ENCODE results near the gene ZNF169. TPM values are rescaled to one million over a fixed set of nuclear protein-coding genes. Genes with fewer than 3 reads are reported as not detected.
"Not testable (repeated sequence)": the region's sequence is repeated elsewhere in the genome, so short reads cannot be mapped to it uniquely, and the experiment has no call there.

Gene ZNF169
- total RNA-seq, 1 donor from 2014 or later: 9.9 TPM

GRCh38 chr9:94256007-94256406 lies 3.1 kb upstream of the ZNF169 start:
- no peak overlapping the region for H3K4me3 Mint-ChIP-seq
- intact Hi-C loops (cut with micrococcal nuclease): loop anchor here (5.0 kb wide), 1 partner anchor 346 kb away; no protein-coding TSS in a partner anchor
- peaks cover 3% of the 10 kb centered on the region for H3K36me3 Mint-ChIP-seq (ENCODE audit: low read depth)
- peaks cover 15% of the 10 kb centered on the region for H3K4me1 Mint-ChIP-seq (ENCODE audit: low read depth)
- peaks cover 13% of the 10 kb centered on the region for H3K27me3 Mint-ChIP-seq (ENCODE audit: insufficient read depth)
- H3K9me3 Mint-ChIP-seq: no peaks in the 10 kb centered on the region
- DNase-seq (ENCODE audit: low spot score): no peak
- no peak overlapping the region for H3K27ac Mint-ChIP-seq

GRCh38 chr9:94265626-94266402 lies 6.7 kb downstream of the ZNF169 start:
- H3K4me3 Mint-ChIP-seq; intact Hi-C loops (cut with micrococcal nuclease): not testable (repeated sequence)
- peaks cover 18% of the 10 kb centered on the region for H3K36me3 Mint-ChIP-seq (ENCODE audit: low read depth)

GRCh38 chr9:94269264-94269663 lies 10.2 kb downstream of the ZNF169 start:
- intact Hi-C loops (cut with micrococcal nuclease): no loop called here
- Mint-ChIP-seq H3K9me3 (peaks cover 15% of the 10 kb centered on the region), H3K27ac (no peak overlapping the region), H3K4me1 (ENCODE audit: low read depth) (no peaks in the 10 kb centered on the region), H3K27me3 (ENCODE audit: insufficient read depth) (no peaks in the 10 kb centered on the region), H3K36me3 (ENCODE audit: low read depth) (peaks cover 19% of the 10 kb centered on the region), H3K4me3 (no peak overlapping the region)
- DNase-seq (ENCODE audit: low spot score): no peak

More at GRCh38 chr9:94265626-94266402, 6.7 kb downstream of the ZNF169 start:
- not testable (repeated sequence) for H3K27ac Mint-ChIP-seq; DNase-seq (ENCODE audit: low spot score); H3K27me3 Mint-ChIP-seq (ENCODE audit: insufficient read depth)
- Mint-ChIP-seq H3K9me3 (peaks cover 15% of the 10 kb centered on the region), H3K4me1 (ENCODE audit: low read depth) (peaks cover 21% of the 10 kb centered on the region)

- Mint-ChIP-seq H3K4me1 (ENCODE audit: low read depth) (no peaks in the 10 kb centered on the region), H3K27me3 (ENCODE audit: insufficient read depth) (no peaks in the 10 kb centered on the region), H3K36me3 (ENCODE audit: low read depth) (peaks cover 19% of the 10 kb centered on the region), H3K27ac (no peak overlapping the region), H3K9me3 (peaks cover 15% of the 10 kb centered on the region), H3K4me3 (no peak overlapping the region)
- intact Hi-C loops (cut with micrococcal nuclease): no loop called here
- DNase-seq (ENCODE audit: low spot score): no peak
These were observed 10.9 kb downstream of the ZNF169 start for GRCh38 chr9:94270009-94270408.

- intact Hi-C loops (cut with micrococcal nuclease): not testable (repeated sequence)
These were observed 17.9 kb downstream of the ZNF169 start for GRCh38 chr9:94277029-94277428.

GRCh38 chr9:94277885-94278536 lies 18.9 kb downstream of the ZNF169 start:
- no peaks in the 10 kb centered on the region for H3K4me1 Mint-ChIP-seq (ENCODE audit: low read depth)
- H3K4me3 Mint-ChIP-seq: no peak overlapping the region
- no peak overlapping the region for H3K27ac Mint-ChIP-seq
- intact Hi-C loops (cut with micrococcal nuclease): no loop called here
- H3K27me3 Mint-ChIP-seq (ENCODE audit: insufficient read depth): no peaks in the 10 kb centered on the region
- H3K9me3 Mint-ChIP-seq: peaks cover 29% of the 10 kb centered on the region
- H3K36me3 Mint-ChIP-seq (ENCODE audit: low read depth): peaks cover 65% of the 10 kb centered on the region
- DNase-seq (ENCODE audit: low spot score): no peak

More at GRCh38 chr9:94277029-94277428, 17.9 kb downstream of the ZNF169 start:
- not testable (repeated sequence) for H3K27ac Mint-ChIP-seq; H3K4me1 Mint-ChIP-seq (ENCODE audit: low read depth); DNase-seq (ENCODE audit: low spot score); H3K4me3 Mint-ChIP-seq; H3K27me3 Mint-ChIP-seq (ENCODE audit: insufficient read depth)
- peaks cover 58% of the 10 kb centered on the region for H3K36me3 Mint-ChIP-seq (ENCODE audit: low read depth)
- peaks cover 26% of the 10 kb centered on the region for H3K9me3 Mint-ChIP-seq

- peaks cover 29% of the 10 kb centered on the region for H3K9me3 Mint-ChIP-seq
- H3K27ac Mint-ChIP-seq: no peak overlapping the region
- H3K4me1 Mint-ChIP-seq (ENCODE audit: low read depth): no peaks in the 10 kb centered on the region
- H3K36me3 Mint-ChIP-seq (ENCODE audit: low read depth): peaks cover 55% of the 10 kb centered on the region
- intact Hi-C loops (cut with micrococcal nuclease): no loop called here
- DNase-seq (ENCODE audit: low spot score): no peak
- H3K4me3 Mint-ChIP-seq: no peak overlapping the region
- H3K27me3 Mint-ChIP-seq (ENCODE audit: insufficient read depth): no peaks in the 10 kb centered on the region
These were observed 21.4 kb downstream of the ZNF169 start for GRCh38 chr9:94280409-94280989.

- Mint-ChIP-seq H3K9me3 (peaks cover 29% of the 10 kb centered on the region), H3K4me1 (ENCODE audit: low read depth) (no peaks in the 10 kb centered on the region), H3K4me3 (no peak overlapping the region), H3K27ac (no peak overlapping the region), H3K27me3 (ENCODE audit: insufficient read depth) (no peaks in the 10 kb centered on the region), H3K36me3 (ENCODE audit: low read depth) (peaks cover 56% of the 10 kb centered on the region)
- intact Hi-C loops (cut with micrococcal nuclease): no loop called here
- DNase-seq (ENCODE audit: low spot score): no peak
These were observed 22.0 kb downstream of the ZNF169 start for GRCh38 chr9:94281101-94281500.

GRCh38 chr9:94286116-94286515 lies 27.0 kb downstream of the ZNF169 start:
- Mint-ChIP-seq H3K27ac (no peak overlapping the region), H3K9me3 (peaks cover 5% of the 10 kb centered on the region), H3K4me3 (no peak overlapping the region), H3K4me1 (ENCODE audit: low read depth) (no peaks in the 10 kb centered on the region), H3K36me3 (ENCODE audit: low read depth) (peaks cover 39% of the 10 kb centered on the region), H3K27me3 (ENCODE audit: insufficient read depth) (no peaks in the 10 kb centered on the region)
- DNase-seq (ENCODE audit: low spot score): no peak
- intact Hi-C loops (cut with micrococcal nuclease): no loop called here

GRCh38 chr9:94287877-94288513 lies 28.9 kb downstream of the ZNF169 start:
- intact Hi-C loops (cut with micrococcal nuclease): no loop called here
- Mint-ChIP-seq H3K27ac (no peak overlapping the region), H3K27me3 (ENCODE audit: insufficient read depth) (no peaks in the 10 kb centered on the region), H3K9me3 (peaks cover 4% of the 10 kb centered on the region), H3K4me1 (ENCODE audit: low read depth) (no peaks in the 10 kb centered on the region), H3K4me3 (no peak overlapping the region), H3K36me3 (ENCODE audit: low read depth) (peaks cover 35% of the 10 kb centered on the region)
- DNase-seq (ENCODE audit: low spot score): no peak

- DNase-seq (ENCODE audit: low spot score): no peak
- peaks cover 4% of the 10 kb centered on the region for H3K9me3 Mint-ChIP-seq
- H3K36me3 Mint-ChIP-seq (ENCODE audit: low read depth): peaks cover 35% of the 10 kb centered on the region
- no peaks in the 10 kb centered on the region for H3K4me1 Mint-ChIP-seq (ENCODE audit: low read depth)
- intact Hi-C loops (cut with micrococcal nuclease): no loop called here
- H3K27me3 Mint-ChIP-seq (ENCODE audit: insufficient read depth): no peaks in the 10 kb centered on the region
- H3K4me3 Mint-ChIP-seq: no peak overlapping the region
- no peak overlapping the region for H3K27ac Mint-ChIP-seq
These were observed 30.6 kb downstream of the ZNF169 start for GRCh38 chr9:94289691-94290090.

- no peaks in the 10 kb centered on the region for H3K9me3 Mint-ChIP-seq
- H3K4me1 Mint-ChIP-seq (ENCODE audit: low read depth): no peaks in the 10 kb centered on the region
- intact Hi-C loops (cut with micrococcal nuclease): no loop called here
- H3K36me3 Mint-ChIP-seq (ENCODE audit: low read depth): peaks cover 12% of the 10 kb centered on the region
- no peak overlapping the region for H3K4me3 Mint-ChIP-seq
- H3K27ac Mint-ChIP-seq: no peak overlapping the region
- no peaks in the 10 kb centered on the region for H3K27me3 Mint-ChIP-seq (ENCODE audit: insufficient read depth)
- no peak for DNase-seq (ENCODE audit: low spot score)
These were observed 40.0 kb downstream of the ZNF169 start for GRCh38 chr9:94298949-94299599.
